HepG2 (cell line): ENCODE data around the gene LSMEM2. TPM values are rescaled to one million over a fixed set of nuclear protein-coding genes. Genes with fewer than 3 reads are reported as not detected.
A peak's percentile ranks its signal among the peaks of the same experiment; 100 is the strongest.

Source experiments
- ATAC-seq: fragments of 200-7000 bp; cut with Tn5 transposase; 3 replicates; pipeline ENCODE4 v1.9.1; 2020; ENCODE audit warnings: mild to moderate bottlenecking, moderate library complexity
- BruUV-seq: library from RNA; stranded (reverse); fragments of 400-500 nt; replicated peaks from 2 replicates; lab custom pipeline; 2021; lab: Mats Ljungman, UMichigan
- CTCF ChIA-PET: fragments of 300-600 bp; formaldehyde crosslinking; extraction: SDS; loops from one replicate; lab custom pipeline; 2021; ENCODE audit warnings: low total read pairs, inconsistent platforms, low intra/inter-chr PET ratio; lab: Yijun Ruan, JAX
- POLR2A ChIA-PET: fragments of 350-600 bp; sonication (Branson Sonifier 250); formaldehyde crosslinking; loops from one replicate; lab custom pipeline; 2020; ENCODE audit warnings: antibody characterized with exemption, inconsistent platforms; lab: Yijun Ruan, JAX
- DNase-seq: peaks from one replicate; pipeline ENCODE4 v3.0.0-alpha.2; 2015; ENCODE audit warnings: low spot score
- FAIRE-seq: peaks from 3 replicates; lab custom pipeline; 2011; peaks lifted over from hg19 to GRCh38; lab: Jason Lieb, UNC
- H2AFZ ChIP-seq: one replicate; pipeline ENCODE4 v1.6.1; 2011; ENCODE audit warnings: low read length, inconsistent platforms
- H3K27ac ChIP-seq: fragments of 300-600 bp; 3 replicates; pipeline ENCODE4 v1.8.0; 2011; ENCODE audit warnings: mixed run types, mild to moderate bottlenecking, mixed read lengths, low read length, inconsistent platforms; ENCODE audit not compliant: insufficient read depth; ENCODE audit errors: extremely low read length
- H3K27me3 ChIP-seq, 2 experiments: fragments of 200-600 bp in 1 of 2; 2 replicates in 1 of 2; 3 replicates in 1 of 2; pipeline versions ENCODE4 v1.6.0 to v1.8.0; 2011; ENCODE audit warnings: low read length in 2 of 2, mild to moderate bottlenecking in 2 of 2, moderate library complexity in 2 of 2, inconsistent platforms in 1 of 2; ENCODE audit not compliant: insufficient read depth in 2 of 2, control insufficient read depth in 1 of 2
- H3K36me3 ChIP-seq, 2 experiments: fragments of 200-600 bp in 1 of 2; replicated peaks in 1 of 2; 2 replicates in 1 of 2; 3 replicates in 1 of 2; pipeline versions ENCODE4 v1.5.1 to v1.8.0; 2011; ENCODE audit warnings: low read length in 2 of 2, inconsistent platforms in 1 of 2; ENCODE audit not compliant: insufficient read depth in 2 of 2, control insufficient read depth in 1 of 2
- H3K4me1 ChIP-seq: 2 replicates; pipeline ENCODE4 v1.5.1; 2012; ENCODE audit warnings: low read length, inconsistent platforms; ENCODE audit not compliant: insufficient read depth
- H3K4me2 ChIP-seq: 2 replicates; pipeline ENCODE4 v1.6.0; 2011; ENCODE audit warnings: low read depth, low read length, inconsistent platforms
- H3K4me3 ChIP-seq, 3 experiments: fragments of 200-600 bp in 1 of 3; sonication (generic), shearing (Covaris generic) in 1 of 3; replicated peaks in 1 of 3; 2 replicates each; pipeline ENCODE4 v1.5.1; 2011 to 2016; ENCODE audit warnings: low read length in 3 of 3, inconsistent platforms in 2 of 3, low read depth in 2 of 3, mild to moderate bottlenecking in 2 of 3, control low read depth in 1 of 3, mixed read lengths in 1 of 3; ENCODE audit not compliant: insufficient read depth in 1 of 3
- H3K79me2 ChIP-seq: one replicate; pipeline ENCODE4 v1.6.1; 2011; ENCODE audit warnings: low read length, inconsistent platforms; ENCODE audit not compliant: insufficient read depth
- H3K9ac ChIP-seq: 2 replicates; pipeline ENCODE4 v1.6.0; 2011; ENCODE audit warnings: mild to moderate bottlenecking, low read depth, low read length, inconsistent platforms; ENCODE audit not compliant: insufficient read depth
- H3K9me3 ChIP-seq: 2 replicates; pipeline ENCODE4 v1.5.1; 2012; ENCODE audit warnings: mild to moderate bottlenecking, low read length
- H4K20me1 ChIP-seq: 2 replicates; pipeline ENCODE4 v1.6.0; 2011; ENCODE audit warnings: inconsistent platforms, mild to moderate bottlenecking, low read length, moderate library complexity; ENCODE audit not compliant: insufficient read depth
- CC2D1A ChIP-seq: sonication (generic); formaldehyde crosslinking; IDR thresholded peaks from 2 replicates; pipeline ENCODE4 v1.8.1; 2023; ENCODE audit warnings: mild to moderate bottlenecking, missing genetic modification reagents
- EED ChIP-seq: sonication (generic); formaldehyde crosslinking; IDR thresholded peaks from 2 replicates; pipeline ENCODE4 v1.5.0; 2020; ENCODE audit warnings: mild to moderate bottlenecking, missing genetic modification reagents
- MXD1 ChIP-seq: sonication (generic); formaldehyde crosslinking; IDR thresholded peaks from 2 replicates; pipeline ENCODE4 v1.4.0; 2020; ENCODE audit warnings: mild to moderate bottlenecking, missing genetic modification reagents
- NCOA5 ChIP-seq: sonication (generic); formaldehyde crosslinking; IDR thresholded peaks from 2 replicates; pipeline ENCODE4 v1.4.0; 2020; ENCODE audit warnings: missing genetic modification reagents
- SNAPC5 ChIP-seq: sonication (generic); formaldehyde crosslinking; IDR thresholded peaks from 2 replicates; pipeline ENCODE4 v1.8.1; 2023; ENCODE audit warnings: mild to moderate bottlenecking, missing genetic modification reagents, borderline replicate concordance
- SP140L ChIP-seq: sonication (generic); formaldehyde crosslinking; IDR thresholded peaks from 2 replicates; pipeline ENCODE4 v1.4.0; 2020; ENCODE audit warnings: missing genetic modification reagents, borderline replicate concordance
- SRSF4 ChIP-seq: fragments of 200-400 bp; formaldehyde crosslinking; IDR thresholded peaks from one replicate; pipeline ENCODE4 v1.6.1; 2018; ENCODE audit warnings: mild to moderate bottlenecking, low read depth, low read length, moderate library complexity; ENCODE audit not compliant: poor library complexity, severe bottlenecking
- TARDBP ChIP-seq: sonication (generic); formaldehyde crosslinking; IDR thresholded peaks from 2 replicates; pipeline ENCODE4 v1.8.0; 2022; ENCODE audit warnings: mild to moderate bottlenecking, missing genetic modification reagents
- TFE3 ChIP-seq: IDR thresholded peaks from 2 replicates; pipeline ENCODE4 v1.6.1; 2016
- ZFP91 ChIP-seq: sonication (generic); formaldehyde crosslinking; IDR thresholded peaks from 2 replicates; pipeline ENCODE4 v1.9.0; 2022; ENCODE audit warnings: missing genetic modification reagents, mild to moderate bottlenecking, borderline replicate concordance
- ZNF44 ChIP-seq: sonication (generic); formaldehyde crosslinking; IDR thresholded peaks from 2 replicates; pipeline ENCODE4 v1.5.1; 2020; ENCODE audit warnings: mild to moderate bottlenecking, missing genetic modification reagents
- ZNF460 ChIP-seq: sonication (generic); formaldehyde crosslinking; IDR thresholded peaks from 2 replicates; pipeline ENCODE4 v1.5.1; 2020; ENCODE audit warnings: missing genetic modification reagents, mild to moderate bottlenecking, borderline replicate concordance
- ZNF678 ChIP-seq: sonication (generic); formaldehyde crosslinking; IDR thresholded peaks from 2 replicates; pipeline ENCODE4 v1.4.0; 2020; ENCODE audit warnings: mild to moderate bottlenecking, missing genetic modification reagents
- ZNF768 ChIP-seq: sonication (generic); formaldehyde crosslinking; IDR thresholded peaks from 2 replicates; pipeline ENCODE4 v1.4.0; 2020; ENCODE audit warnings: missing genetic modification reagents
- ZNF773 ChIP-seq: sonication (generic); formaldehyde crosslinking; IDR thresholded peaks from 2 replicates; pipeline ENCODE4 v1.4.0; 2020; ENCODE audit warnings: missing genetic modification reagents, borderline replicate concordance
- ZNF782 ChIP-seq: sonication (generic); formaldehyde crosslinking; IDR thresholded peaks from 2 replicates; pipeline ENCODE4 v1.4.0; 2020; ENCODE audit warnings: missing genetic modification reagents, mild to moderate bottlenecking, borderline replicate concordance
- WGBS: methylation state at CpG from one replicate; pipeline ENCODE4 v1.1.6; 2017; ENCODE audit warnings: low lambda C conversion rate; 5-methylcytosine and 5-hydroxymethylcytosine counted together
- in situ Hi-C: cut with HindIII; loops from 2 replicates; pipeline ENCODE4 v1.10.0; 2017; ENCODE audit warnings: low pct_unique_long_range_greater_than_20kb; ENCODE audit not compliant: extremely low pct_ligation_motif_present
- intact Hi-C: fragments of 100-400 bp; cut with micrococcal nuclease; formaldehyde crosslinking; loops from one replicate; pipeline ENCODE4 v1.10.0; 2022; ENCODE audit not compliant: unreplicated experiment
- polyA plus RNA-seq, 8 experiments: library from polyadenylated mRNA; depleted of rRNA in 3 of 8; stranded (reverse) in 7 of 8; unstranded in 1 of 8; fragments of >200 nt; fragmentation: Illumina TruSeq in 4 of 8; extraction: Trizol in 4 of 8; gene quantifications; 2 replicates each; pipeline versions ENCODE4 v1.2.1 to v1.2.3, GENCODE V29; 2011 to 2016; ENCODE audit warnings: low read depth in 4 of 8, missing spikeins in 1 of 8, mixed read lengths in 1 of 8; ENCODE audit not compliant: insufficient read depth in 1 of 8
- total RNA-seq, 5 experiments: library from RNA; depleted of rRNA; stranded (reverse); fragments of >200 nt; fragmentation: Illumina TruSeq; extraction: Trizol; gene quantifications; 2 replicates each; pipeline ENCODE4 v1.2.3, GENCODE V29; 2016; ENCODE audit warnings: low read depth in 1 of 5
- TF ChIP-seq, protein P1 (sequence below): sonication (generic); formaldehyde crosslinking; IDR thresholded peaks from 2 replicates; pipeline ENCODE4 v1.8.1; 2022; ENCODE audit warnings: low read depth, mild to moderate bottlenecking, missing genetic modification reagents

Gene LSMEM2
- total and polyA plus RNA-seq, 2 of the 13 experiments (the other 11 are each of a cell fraction or from before 2014, with no cell fraction given) = 0.07 to 0.41 TPM

GRCh38 chr3:50337175-50337861, 58.4 kb downstream of the LSMEM2 start:
- in situ Hi-C loops (no loop called here), intact Hi-C loops (no loop called here)
- peaks cover 12% of the 10 kb centered on the region for H4K20me1 ChIP-seq
- peak overlapping the region; percentile 97 for H3K4me2 ChIP-seq
- ATAC-seq (peak; percentile 89), FAIRE-seq (peak; percentile 94), DNase-seq (peak; percentile 98)
- no peak overlapping the region for H2AFZ ChIP-seq
- H3K9me3 ChIP-seq = no peaks in the 10 kb centered on the region
- peak overlapping the region; percentile 86 to 89 (median 88); a peak in 5 of 6 replicates for H3K4me3 ChIP-seq
- POLR2A ChIA-PET = interaction anchor here (0.7 to 4.7 kb wide), 35 partner anchors 9 to 1162 kb away, joined by 3 to 66 read pairs (median 6); partner anchors contain the start of genes C3orf18, CYB561D2, DCAF1 and GNAI2
- BruUV-seq = no TSS peak
- peak overlapping the region; percentile 85 for H3K27ac ChIP-seq
- peaks cover 3 to 12% of the 10 kb centered on the region in 2 experiments; a peak in 2 of 5 replicates for H3K36me3 ChIP-seq
- H3K27me3 ChIP-seq = peaks cover 1 to 2% of the 10 kb centered on the region in 2 experiments; a peak in 1 of 5 replicates
- peaks cover 58% of the 10 kb centered on the region for H3K4me1 ChIP-seq
- H3K9ac ChIP-seq = peak overlapping the region; percentile 95
- peaks cover 41% of the 10 kb centered on the region for H3K79me2 ChIP-seq
- WGBS = 0% methylated on average over 4 of the region's 79 CpGs
- CTCF ChIA-PET = no interaction called here
- TF ChIP-seq ZNF678 (CRISPR knock-in tag) (no peak), SP140L (CRISPR knock-in tag) (no peak), MXD1 (peak; percentile 91), ZNF773 (CRISPR knock-in tag) (0 out of 2 replicates have a peak, but pooled peaks have one; percentile 29), CC2D1A (CRISPR knock-in tag) (no peak), ZNF44 (CRISPR knock-in tag) (no peak), TARDBP (CRISPR knock-in tag) (peak; percentile 87), SNAPC5 (CRISPR knock-in tag) (no peak), ZNF460 (CRISPR knock-in tag) (no peak), SRSF4 (no peak), ZFP91 (CRISPR knock-in tag) (peak; percentile 89), TFE3 (no peak; the same call in none of the 2 replicates), ZNF768 (no peak; the same call in 1 of the 2 replicates), NCOA5 (CRISPR knock-in tag) (no peak), EED (CRISPR knock-in tag) (no peak), ZNF782 (CRISPR knock-in tag) (peak; percentile 66; the same call in 1 of the 2 replicates)
- TF ChIP-seq, protein P1, sequence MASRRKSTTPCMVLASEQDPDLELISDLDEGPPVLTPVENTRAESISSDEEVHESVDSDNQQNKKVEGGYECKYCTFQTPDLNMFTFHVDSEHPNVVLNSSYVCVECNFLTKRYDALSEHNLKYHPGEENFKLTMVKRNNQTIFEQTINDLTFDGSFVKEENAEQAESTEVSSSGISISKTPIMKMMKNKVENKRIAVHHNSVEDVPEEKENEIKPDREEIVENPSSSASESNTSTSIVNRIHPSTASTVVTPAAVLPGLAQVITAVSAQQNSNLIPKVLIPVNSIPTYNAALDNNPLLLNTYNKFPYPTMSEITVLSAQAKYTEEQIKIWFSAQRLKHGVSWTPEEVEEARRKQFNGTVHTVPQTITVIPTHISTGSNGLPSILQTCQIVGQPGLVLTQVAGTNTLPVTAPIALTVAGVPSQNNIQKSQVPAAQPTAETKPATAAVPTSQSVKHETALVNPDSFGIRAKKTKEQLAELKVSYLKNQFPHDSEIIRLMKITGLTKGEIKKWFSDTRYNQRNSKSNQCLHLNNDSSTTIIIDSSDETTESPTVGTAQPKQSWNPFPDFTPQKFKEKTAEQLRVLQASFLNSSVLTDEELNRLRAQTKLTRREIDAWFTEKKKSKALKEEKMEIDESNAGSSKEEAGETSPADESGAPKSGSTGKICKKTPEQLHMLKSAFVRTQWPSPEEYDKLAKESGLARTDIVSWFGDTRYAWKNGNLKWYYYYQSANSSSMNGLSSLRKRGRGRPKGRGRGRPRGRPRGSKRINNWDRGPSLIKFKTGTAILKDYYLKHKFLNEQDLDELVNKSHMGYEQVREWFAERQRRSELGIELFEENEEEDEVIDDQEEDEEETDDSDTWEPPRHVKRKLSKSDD (CRISPR knock-in tag) = 0 out of 2 replicates have a peak, but pooled peaks have one; percentile 9
